ENCODE data around the gene ZNF587B. TPM values are rescaled to one million over a fixed set of nuclear protein-coding genes. Genes with fewer than 3 reads are reported as not detected.
A peak's percentile ranks its signal among the peaks of the same experiment; 100 is the strongest.
"Not testable (repeated sequence)": the region's sequence is repeated elsewhere in the genome, so short reads cannot be mapped to it uniquely, and the experiment has no call there.

The ZNF587B gene
- 10 to 100 TPM in 4 of 5 donors, 1 to 10 TPM in 1; 9.5 to 17.0 (median 13.7) TPM for polyA plus RNA-seq (ENCODE audit: insufficient read depth in 1 of 5, insufficient read length in 5 of 5, low replicate concordance in 1 of 5)
- long read RNA-seq, donor 1, partial matches to known transcripts: 0 of 1 reads
- long read RNA-seq, donor 1, other reads (novel, unspliced or antisense): 0 of 1 reads
- long read RNA-seq, donor 2, partial matches to known transcripts: 0 of 1 reads
- long read RNA-seq, donor 2, other reads (novel, unspliced or antisense): 0 of 1 reads
- long read RNA-seq, donor 3: 0 reads
- long read RNA-seq, donor 4, partial matches to known transcripts: 0 of 1 reads
- long read RNA-seq, donor 4, other reads (novel, unspliced or antisense): 0 of 1 reads
- long read RNA-seq, donor 5, partial matches to known transcripts: 0 of 2 reads
- long read RNA-seq, donor 5, other reads (novel, unspliced or antisense): 0 of 2 reads
- long read RNA-seq, donor 6, partial matches to known transcripts: 0 of 2 reads
- long read RNA-seq, donor 6, other reads (novel, unspliced or antisense): 0 of 2 reads
- long read RNA-seq, donor 7, partial matches to known transcripts: 0 of 2 reads
- long read RNA-seq, donor 7, other reads (novel, unspliced or antisense): 0 of 2 reads
- long read RNA-seq, donor 8, partial matches to known transcripts: 0 of 1 reads
- long read RNA-seq, donor 8, other reads (novel, unspliced or antisense): 0 of 1 reads

DNA sequence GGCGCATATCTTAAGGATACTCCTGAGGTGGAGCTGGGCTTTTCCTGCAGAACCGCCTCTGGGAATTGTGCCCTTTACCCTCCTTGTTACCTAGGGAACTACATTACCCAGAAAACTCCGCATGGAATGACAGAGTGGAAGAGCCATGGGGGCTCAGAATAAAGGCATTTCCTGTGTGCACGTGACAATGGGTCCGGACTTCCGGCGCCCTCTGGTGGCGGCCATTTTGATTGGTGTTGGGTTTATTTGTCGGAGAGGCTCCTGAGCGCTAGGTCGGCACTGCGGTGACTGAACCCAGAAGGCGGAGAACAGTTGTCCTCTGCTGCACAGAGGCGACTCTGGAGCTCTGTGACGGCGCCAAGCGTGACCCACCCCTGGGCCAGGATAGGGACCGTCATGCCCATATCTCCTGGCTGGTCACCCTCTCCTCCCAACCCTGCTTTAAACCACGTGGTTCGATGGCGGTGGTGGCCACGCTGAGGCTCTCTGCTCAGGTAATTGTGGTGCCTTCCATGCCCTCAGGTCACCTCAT, at the start of gene ZNF587B:
TSS of gene ZNF587B (plus strand) at position 229 of the 532 bp plus-strand sequence. CDS start at position 459, 230 bp downstream.
- DNase-seq: peak; percentile 64 to 72

DNA sequence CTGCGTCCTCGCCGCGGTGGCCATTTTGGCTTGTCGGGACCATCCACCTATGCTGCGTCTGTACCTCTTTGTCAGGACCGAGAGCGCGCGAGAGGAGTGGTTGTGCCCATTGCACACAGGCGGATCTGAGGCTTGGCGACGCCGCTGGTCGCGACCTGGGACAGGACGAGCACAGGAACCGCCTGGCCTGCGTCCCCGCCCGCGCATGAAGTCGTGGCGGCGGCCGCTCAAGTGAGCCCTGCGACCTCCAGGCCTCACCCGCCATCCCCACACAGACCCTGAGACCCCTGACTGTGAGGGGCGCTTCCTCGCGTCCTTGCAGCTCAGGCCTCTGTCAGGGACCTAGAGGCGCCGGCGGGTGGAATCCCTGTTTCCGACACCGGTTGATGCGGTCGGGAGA, 43.8 kb upstream of the ZNF587B start:
- DNase-seq: no peak

DNA sequence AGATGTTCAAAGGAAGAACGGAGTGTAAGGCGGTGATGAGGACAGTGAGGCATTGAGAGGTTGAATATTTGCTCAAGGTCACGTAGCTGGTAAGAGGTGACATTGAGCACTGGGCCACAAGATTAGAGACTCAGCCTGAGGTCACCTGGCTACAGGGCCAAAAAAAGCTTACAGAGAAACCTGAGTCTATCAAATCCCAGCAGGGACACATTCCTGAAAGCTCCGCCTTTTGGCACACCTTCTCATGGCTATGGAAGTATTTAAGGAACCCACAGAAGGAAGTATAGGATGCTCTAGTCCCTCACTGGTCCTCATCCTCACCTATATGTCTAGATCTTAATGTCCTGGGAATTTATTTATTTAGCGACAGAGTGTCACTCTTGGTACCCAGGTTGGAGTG, 43.2 kb upstream of the ZNF587B start:
- no peak for DNase-seq

DNA sequence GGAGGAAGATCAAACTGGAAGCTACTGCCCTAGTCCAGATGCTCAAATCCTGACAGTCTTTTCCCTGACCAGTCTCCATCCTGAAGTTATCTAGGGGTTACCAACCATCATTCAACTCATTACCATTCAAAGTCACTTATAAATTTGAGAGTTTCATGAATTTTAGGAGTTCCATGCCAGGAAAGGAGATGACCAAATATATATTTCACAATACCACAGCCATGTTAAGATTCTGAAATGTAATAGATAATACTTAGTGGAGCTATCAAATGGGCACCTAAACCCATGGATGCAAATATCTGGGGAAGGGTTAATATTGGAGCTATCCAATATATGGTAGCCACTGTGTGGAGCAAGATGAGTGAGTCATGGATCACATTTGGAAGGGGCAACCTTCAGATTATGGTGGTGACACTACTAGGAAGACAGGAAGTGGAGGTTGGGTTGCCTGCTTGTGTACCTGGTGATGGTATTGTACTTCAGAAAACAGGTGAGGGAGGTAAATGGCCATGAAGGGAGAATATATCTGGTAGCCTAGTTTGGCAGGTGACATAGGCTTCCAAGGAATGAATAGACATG, 41.9 kb upstream of the ZNF587B start:
- DNase-seq: no peak

DNA sequence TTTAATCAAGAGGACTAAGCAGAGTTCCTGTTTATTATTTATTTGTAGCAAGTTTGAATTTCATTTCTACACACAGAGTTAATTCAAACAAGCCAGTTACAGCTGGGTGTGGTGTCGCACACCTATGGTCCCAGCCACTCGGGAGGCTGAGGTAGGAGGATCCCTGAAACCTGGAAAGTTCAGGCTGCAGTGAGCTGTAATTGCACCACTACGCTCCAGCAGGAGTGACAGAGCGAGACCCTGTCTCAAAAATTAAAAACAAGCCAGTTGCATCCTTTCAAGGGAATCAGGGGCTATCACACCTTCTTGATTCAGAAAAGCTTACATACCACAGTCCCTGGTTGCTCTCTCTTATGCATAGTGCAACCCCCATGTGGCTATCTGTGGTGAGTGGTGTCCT, 40.8 kb upstream of the ZNF587B start:
- no peak for DNase-seq

DNA sequence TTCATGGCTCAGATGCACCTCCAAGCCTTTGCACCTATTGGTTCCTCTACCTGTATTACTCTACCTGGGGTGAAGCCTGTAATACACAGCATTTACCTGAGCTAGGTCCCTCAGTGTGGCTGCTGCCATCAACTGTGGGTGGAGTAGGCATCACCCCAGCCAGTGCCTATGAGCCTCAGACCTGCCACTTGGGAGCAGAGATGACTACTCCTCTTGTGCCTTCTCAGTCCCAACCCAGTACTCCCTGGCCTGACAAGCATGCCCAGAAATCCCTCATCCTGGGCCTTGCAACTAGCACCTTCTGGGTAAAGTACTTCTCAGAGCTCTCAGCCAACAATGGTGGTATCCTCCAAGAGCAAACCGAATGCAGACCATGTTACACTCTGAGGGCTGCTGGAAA, 33.5 kb upstream of the ZNF587B start:
- DNase-seq: not testable (repeated sequence)

DNA sequence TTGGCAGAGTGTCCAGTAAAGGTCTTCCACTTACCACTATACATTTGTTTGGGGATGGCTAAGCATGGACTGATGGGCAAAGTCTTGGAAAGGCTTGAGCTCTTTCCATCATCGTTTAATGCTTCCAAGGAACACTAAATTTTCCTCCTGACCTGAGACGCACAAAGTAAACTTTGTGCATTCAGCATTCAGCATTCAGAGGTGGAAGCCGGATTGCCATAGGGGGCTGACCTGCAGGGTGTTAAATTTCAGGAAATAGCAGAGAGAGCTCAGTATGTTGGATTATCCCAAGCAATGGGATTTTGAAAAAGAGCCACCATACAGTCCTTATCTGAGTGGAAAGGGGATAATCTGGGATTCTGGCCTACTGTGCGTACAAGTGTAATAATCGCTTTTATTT, 29.4 kb upstream of the ZNF587B start:
- DNase-seq: no peak

DNA sequence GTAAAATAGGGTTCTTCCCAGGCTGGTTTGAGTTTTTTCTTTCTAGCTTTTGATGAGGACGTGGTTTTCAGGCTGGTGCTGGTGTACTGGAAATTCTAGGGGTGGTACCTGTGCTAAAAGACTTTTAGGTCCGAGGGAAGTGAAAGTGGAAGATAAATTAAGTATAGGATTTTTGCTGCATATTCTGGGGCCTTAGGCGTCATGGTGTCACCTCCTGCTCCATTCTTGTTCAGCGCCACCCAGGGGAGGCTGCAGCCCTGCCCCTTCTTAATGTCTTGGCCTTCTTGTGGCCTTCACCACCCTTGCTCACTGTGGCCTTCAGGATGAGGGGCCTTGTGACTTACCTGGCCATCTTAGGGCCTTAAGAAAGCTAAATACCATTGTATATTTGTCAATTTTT, 27.8 kb upstream of the ZNF587B start:
- DNase-seq: no peak

DNA sequence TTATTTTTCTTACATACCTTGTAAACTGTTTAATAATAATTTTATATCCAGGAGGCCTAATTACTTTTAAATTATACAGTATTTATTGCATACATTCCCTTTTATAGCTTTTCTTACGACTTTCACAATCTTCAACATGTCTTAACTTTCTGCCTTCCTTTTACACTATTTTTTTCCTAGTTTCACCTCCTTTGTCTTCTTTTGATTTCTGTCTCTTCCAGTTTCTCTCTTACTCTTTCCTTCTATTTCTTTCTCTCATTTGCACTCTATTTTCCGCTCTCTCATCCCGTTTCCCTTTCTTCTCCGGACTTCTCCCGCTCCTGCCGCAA, 26.9 kb upstream of the ZNF587B start:
- no peak for DNase-seq

DNA sequence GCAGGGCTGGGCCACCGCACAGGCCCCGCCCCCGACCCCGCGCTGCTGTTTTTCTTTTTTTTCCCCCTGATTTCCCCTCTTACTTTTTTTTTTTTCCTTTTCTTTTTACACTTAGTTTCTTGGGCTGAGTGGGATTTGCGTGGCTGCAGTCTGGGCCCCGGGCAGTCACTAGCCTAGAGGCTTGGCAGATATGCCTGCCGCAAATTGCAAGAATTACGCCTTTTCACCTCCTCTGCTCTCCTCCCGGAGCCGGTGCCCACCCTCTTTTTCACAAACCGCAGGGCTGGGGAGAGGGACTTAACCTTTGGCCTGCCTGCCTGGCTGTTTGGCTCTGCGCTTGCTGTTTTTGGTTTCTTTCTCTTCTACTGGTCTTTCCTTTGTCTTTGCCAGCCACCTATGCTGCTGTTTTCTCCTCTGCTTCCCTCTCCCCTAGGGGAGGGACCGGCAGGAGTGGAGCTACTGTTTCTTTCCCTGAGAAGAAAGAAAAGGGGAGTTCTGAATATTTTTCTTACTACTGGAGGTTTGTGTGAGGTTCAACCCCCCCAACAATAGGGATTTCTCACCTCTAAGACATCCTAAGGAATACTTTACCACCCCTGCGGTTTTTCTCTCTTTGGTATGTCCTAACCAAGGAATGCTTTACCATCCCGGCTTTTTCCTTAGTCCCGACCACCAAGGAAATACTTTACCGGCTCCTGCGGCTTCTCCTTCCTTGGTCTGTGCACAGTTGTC, 26.3 kb upstream of the ZNF587B start:
- peak; percentile 46 to 56 for DNase-seq

DNA sequence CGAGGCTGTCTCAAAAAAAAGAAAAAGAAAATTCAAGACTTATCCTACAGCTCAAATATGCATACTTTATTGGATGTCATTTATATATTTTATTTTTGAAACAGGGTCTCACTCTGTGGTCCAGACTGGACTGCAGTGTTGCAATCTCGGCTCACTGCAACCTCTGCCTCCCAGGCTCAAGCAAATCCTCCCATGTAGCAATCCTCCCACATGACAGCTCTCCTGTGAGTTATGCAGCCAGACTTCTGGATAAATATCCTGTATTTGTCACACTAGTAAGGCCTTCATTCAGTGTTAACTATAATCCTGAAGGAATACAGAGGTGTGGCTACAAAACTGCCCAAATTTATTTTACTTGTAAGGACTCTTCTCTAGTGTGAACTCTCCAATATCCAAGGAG, 22.6 kb upstream of the ZNF587B start:
- no peak for DNase-seq

DNA sequence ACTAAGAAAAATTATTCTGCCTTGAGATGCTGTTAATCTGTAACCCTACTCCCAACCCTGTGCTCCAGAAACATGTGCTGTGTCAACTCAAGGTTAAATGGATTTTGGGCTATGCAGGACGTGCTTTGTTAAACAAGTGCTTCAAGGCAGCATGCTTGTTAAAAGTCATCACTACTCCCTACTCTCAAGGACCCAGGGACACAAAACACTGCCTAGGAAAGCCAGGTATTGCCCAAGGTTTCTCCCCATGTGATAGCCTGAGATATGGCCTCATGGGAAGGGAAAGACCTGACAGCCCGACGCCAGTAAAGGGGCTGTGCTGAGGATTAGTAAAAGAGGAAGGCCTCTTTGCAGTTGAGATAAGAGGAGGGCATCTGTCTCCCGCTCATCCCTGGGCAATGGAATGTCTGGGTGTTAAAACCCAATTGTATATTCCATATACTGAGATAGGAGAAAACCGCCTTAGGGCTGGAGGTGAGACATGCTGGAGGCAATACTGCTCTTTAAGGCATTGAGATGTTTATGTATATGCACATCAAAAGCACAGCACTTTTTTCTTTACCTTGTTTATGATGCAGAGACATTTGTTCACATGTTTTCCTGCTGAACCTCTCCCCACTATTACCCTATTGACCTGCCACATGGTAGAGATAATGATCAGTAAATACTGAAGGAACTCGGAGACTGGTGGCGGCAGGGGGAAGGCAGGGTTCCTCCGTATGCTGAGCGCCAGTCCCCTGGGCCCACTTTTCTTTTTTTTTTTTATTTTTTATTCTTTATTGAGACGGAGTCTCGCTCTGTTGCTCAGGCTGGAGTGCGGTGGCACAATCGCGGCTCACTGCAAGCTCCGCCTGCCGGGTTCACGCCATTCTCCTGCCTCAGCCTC, 19.4 kb upstream of the ZNF587B start:
- peak in 1 of 2 donors; percentile 43 for DNase-seq

DNA sequence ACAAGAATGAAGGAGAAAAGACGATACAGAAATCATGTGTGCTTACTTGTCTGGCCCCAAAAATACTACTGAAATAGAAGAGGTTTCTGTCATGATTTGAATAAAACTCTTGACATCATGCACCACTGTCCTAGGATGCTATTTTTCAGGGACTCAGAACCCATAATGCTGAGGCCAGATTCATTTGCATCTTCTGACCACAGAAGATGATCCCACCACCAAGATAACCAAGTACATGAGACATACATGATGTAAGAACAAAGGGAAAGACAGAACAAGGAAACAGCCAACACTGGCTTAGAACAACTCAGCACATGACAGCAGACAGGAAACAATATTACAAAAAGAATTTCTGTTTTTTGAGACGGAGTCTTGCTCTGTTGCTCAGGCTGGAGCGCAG, 17.9 kb upstream of the ZNF587B start:
- DNase-seq: no peak

DNA sequence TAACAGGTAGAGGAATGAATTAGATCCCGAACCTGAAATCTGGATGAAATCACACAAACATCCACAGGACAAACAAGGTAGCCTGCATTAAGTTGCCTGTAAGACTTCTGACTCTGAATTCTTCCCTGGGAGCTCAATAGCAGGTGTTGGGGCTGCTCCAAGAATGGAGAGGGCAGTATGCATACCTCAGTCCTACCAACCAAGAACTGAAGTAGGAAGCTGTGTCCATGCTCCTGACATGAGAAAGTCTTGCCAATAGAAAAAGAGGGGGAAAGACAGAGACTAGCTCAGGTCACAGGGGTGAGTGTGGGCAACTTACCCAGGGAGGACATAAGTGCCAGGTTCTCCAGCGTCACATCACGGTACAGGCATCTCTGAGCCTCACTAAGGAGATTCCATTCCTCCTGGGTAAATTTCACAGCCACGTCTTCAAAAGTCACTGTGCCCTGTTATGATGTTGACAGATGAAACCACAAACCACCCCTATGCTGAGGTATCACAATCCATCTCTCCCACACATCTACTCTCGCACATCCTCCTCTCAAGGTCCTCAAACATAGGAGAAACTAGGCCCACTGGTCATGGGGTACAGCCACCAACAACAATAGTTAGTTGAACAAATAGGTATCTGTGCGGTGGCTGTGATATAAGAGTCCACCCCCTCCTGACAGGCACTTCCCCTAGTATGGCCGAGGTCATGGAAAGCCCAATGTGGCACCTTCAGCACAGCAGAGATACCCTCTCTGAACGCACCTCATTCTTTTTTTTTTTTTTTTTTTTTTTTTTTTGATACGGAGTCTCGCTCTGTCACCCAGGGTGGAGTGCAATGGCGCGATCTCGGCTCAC, 16.9 kb upstream of the ZNF587B start:
- DNase-seq: not testable (repeated sequence)

DNA sequence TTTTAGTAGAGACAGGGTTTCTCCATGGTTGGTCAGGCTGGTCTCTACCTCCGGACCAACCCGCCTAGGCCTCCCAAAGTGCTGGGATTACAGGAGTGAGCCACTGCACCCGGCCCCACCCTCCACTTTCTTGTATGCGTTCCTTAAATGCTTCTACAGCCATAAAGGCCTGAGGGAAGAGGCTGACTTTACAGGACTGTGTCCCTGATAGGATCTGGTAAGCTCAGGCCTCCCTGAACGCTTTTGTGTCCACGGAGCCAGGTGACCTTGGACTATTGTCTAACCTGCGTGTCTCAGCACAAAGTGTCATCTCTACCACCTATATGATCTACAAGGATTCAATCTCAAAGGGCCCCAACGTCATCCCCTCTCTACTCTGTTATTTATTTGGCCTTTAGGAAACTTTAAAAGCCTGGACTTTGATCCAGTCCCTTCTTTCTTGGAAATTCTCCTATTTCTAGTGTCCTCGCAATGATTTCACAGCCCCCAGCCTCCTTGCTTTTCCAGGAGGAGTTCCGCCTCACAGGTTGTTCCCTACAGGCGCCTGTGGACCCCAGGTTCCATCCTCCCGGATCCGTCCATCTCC, 16.1 kb upstream of the ZNF587B start:
- DNase-seq: no peak

DNA sequence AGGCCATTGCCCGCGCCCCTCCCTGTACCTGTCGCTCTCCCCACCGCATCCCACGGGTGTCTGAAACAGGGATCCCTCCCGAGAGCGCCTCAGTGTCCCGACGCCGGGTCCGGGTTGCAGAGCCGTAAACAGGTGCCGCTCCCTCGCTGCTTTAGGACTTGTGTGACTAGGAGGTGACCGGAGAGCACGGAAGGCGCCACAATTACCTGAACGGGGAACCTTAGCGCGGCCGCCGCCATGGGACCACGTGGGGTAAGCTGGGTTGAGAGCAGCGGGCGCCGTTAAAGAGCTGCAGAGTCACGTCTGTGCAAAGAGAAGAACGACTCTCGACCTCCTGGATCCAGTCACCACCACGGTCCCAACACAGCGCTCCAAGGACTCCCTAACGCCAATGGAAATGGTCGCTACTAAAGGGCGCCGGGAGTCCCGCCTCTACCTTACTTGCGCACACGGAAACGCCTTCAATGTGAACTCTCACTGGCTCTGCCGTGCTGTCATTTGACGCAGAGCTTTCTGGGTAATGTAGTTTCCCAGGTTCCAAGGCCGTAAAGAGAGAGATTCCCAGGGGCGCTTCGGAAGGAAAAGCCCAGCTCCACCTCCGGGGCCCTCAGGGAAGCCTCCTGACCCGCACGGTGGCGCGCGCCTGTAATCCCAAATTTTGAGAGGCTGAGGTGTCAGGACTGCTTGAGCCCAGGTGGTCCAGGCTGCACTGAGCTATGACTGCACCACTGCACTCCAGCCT, 15.4 kb upstream of the ZNF587B start, which contains the start of gene ZNF552:
TSS of gene ZNF552 (minus strand) at position 409 of the 742 bp plus-strand sequence. CDS start at position 239, 170 bp downstream.
- peak; percentile 86 for DNase-seq

DNA sequence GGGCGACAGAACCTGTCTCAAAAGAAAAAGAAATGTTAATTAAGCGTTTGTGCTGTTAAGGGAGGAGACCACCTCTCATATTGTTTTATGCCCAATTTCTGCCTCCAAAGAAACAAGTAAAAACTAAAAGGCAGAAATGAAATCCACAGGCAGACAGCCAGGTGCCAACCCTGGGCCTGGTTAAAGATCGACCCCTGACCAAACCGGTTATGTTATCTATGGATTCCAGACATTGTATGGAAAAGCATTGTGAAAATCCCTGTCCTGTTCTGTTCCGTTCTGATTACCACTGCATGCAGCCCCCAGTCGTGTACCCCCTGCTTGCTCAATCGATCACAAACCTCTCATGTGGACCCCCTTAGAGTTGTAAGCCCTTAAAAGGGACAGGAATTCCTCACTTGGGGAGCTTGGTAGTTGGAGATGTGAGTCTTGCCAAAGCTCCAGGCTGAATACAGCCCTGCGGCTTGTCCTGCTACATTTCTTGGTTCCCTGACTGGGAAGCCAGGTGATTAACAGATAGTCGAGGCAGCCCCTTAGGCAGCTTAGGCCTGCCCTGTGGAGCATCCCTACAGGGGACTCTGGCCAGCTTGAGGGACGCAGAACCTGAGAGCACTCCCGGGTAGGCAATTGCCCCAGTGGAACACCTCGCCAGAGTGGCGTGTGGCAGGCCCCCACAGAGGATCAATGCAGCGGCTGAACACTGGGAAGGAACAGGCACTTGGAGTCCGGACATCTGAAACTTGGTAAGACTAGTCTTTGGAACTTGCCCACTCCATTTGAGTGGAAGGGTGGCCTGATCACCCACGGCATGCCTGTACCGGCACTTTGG, 14.6 kb upstream of the ZNF587B start:
- DNase-seq: no peak

DNA sequence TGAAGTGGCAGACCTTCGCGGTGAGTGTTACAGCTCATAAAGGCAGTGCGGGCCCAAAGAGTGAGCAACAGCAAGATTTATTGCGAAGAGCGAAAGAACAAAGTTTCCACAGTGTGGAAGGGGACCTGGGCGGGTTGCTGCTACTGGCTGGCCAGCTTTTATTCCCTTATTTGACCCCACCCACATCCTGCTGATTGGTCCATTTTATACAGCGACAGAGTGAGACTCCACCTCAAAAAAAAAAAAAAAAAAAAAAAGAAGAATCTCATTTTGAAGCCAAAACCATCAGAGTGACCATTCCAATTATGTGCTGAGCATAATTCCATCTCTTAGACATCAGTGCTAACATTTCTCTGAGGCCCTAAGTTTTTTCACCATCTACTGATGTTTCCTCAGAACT, 13.4 kb upstream of the ZNF587B start:
- no peak for DNase-seq

Measured in right lung (tissue), 10 donors.